HG03045 (cell line): ENCODE results near the gene RFESD.
"Not testable (repeated sequence)": the region's sequence is repeated elsewhere in the genome, so short reads cannot be mapped to it uniquely, and the experiment has no call there.

ENCODE experiments used
- ATAC-seq: cut with Tn5 transposase; IDR thresholded peaks from one replicate; pipeline ENCODE4 v1.9.1; 2021; ENCODE audit warnings: mild to moderate bottlenecking, moderate library complexity; ENCODE audit not compliant: unreplicated experiment

The RFESD gene

DNA sequence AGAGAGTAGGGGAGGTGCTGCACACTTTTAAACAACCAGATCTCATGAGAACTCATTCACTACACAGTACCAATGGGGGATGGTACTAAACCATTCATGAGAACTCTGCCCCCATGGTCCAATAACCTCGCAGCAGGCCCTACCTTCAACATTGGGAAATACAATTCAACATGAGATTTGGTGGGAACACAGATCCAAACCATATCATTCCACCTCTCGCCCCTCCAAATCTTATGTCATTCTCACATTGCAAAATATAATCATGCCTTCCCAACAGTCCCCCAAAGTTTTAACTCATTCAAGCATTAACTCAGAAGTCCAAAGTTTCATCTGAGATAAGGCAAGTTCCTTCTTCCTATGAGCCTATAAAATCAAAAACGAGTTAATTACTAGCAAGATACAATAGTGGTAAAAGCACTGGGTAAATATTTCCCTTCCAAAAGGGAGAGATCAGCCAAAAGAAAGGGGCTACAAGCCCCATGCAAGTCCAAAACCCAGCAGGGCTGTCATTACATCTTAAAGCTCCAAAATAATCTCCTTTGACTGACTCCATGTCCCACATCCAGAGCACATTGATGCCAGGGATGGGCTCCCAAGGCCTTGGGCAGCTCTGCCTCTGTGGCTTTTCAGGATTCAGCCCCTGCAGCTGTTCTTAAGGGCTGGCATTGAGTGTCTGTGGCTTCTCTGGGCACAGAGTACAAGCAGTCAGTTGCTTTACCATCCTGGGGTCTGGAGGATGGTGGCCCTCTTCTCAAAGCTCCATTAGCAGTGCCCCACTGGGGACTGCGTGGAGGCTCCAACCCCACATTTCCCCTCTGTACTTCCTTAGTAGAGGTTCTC lies 18.4 kb upstream of the RFESD start:
- no peak for ATAC-seq

DNA sequence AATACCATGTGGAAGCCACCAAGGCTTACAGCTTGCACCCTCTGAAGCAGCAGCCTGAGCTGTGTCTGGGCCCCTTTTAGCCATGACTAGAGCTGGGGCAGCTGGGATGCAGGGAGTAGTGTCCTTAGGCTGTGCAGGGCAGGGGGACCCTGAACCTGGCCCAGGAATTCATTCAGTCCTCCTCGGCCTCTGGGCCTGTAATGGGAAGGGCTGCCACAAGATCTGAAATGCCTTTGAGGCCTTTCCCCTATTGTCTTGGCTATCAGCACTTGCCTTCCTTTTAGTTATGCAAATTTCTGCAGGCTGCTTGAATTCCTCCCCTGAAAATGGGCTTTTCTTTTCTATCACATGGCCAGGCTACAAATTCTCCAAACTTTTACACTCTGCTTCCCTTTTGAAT lies 17.6 kb upstream of the RFESD start:
- no peak for ATAC-seq

DNA sequence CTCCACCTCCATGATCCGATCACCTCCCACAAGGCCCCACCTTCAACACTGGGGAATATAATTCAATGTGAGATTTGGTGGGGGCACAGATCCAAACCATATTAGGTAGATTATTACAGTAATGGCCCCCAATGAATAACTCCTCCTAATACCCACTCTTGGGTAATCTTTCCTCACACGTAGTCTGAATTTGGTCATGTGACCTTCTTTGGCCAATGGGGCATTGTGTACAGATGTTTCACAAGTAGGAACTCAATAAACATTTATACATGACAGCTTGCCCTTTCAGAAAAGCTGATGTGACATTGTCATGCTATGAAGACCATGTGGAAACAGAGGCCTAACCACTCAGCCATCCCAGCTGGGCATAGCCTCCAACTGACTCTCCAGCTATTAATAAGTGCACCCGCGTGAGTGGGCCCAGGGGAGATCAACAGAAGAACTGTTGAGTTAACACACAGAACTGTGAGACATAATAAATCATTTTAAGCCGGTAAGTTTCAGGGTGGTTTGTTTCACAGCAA lies 16.1 kb upstream of the RFESD start:
- no peak for ATAC-seq

DNA sequence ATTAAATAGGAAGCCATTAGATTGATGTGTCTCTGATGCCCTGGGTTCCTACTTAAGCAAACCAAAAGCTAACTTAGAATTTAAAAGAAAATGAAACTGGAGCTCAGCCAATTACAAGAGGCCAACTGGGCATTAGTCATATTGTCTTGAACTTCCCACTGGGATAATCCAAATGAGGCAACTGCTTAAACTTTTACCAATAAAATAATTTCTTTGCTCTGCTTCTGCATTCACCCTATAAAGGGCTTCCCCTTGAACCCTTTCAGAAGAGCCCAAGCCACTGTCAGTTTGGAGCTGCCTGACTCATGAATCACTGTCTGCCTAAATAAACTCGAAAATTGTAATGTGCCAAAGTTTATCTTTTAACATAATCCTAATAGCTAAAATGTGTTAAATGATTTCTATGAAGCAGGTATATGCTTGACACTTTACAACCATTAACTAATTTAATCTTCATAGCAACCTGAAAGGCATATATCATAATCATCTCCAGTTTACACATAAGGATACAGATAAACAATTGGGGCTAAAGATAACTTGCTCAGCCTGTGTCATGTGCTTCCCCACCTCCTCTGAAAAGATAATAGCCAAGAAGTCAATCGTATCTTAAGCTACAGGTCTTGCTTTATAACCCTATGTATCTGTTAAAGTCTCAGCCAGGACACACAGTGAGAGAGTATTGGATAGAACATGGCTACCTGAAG lies 15.2 kb upstream of the RFESD start:
- no peak for ATAC-seq

DNA sequence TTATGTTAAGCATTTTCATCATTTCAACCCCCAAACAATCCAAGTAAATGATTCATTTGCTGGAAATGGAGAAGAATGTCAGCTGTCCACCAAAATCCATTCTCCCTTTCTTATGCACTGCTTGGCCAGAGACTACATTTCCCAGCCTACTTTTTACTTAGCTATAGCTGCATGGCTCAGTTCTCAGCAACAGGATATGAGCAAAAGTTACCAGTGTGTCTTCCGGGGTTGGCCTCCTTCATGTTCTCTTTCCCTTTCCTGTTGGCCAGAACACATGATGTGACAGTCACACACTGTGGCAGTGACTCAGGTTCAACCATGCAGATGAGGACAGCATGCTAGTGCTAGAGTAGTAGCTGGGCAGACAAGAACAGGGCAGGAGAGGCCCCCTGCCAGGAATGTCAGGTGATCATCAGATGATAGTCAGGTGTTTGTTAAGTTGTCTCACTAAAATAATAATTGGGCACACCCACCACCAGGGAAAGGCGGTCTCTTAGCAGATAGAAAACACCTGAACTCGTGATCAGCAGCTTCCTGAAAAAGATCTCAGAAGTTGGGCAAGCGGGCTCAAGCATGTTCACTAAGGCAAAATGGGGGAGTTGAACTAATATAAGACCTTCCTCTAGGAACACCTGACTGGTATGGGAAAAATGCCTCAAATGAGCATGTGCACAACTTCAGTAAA lies 14.4 kb upstream of the RFESD start:
- ATAC-seq: peak; percentile 43

DNA sequence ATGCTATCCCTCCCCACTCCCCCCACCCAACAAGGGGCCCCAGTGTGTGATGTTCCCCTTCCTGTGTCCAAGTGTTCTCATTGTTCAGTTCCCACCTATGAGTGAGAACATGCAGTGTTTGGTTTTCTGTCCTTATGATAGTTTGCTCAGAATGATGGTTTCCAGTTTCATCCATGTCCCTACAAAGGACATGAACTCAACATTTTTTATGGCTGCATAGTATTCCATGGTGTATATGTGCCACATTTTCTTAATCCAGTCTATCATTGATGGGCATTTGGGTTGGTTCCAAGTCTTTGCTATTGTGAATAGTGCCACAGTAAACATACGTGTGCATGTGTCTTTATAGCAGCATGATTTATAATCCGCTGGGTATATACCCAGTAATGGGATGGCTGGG lies 13.6 kb upstream of the RFESD start:
- ATAC-seq: not testable (repeated sequence)

DNA sequence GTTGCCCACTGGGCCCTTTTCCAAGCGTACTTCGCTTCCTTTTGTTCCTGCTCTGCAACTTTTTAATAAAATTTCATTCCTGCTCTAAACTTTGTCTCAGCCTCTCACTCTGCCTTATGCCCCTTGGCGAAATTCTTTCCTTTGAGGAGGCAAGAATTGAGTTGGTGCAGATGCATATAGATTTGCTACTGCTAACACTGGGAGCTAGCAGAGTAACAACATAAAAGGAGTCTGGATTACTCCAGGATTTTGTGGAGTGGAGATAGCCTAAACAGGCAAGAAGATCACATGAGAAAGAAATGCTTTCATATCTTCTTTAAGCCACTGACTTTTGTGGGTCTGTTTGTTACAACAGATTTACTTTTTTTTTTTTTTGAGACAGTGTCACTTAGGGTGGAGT lies 12.9 kb upstream of the RFESD start:
- ATAC-seq: no peak

DNA sequence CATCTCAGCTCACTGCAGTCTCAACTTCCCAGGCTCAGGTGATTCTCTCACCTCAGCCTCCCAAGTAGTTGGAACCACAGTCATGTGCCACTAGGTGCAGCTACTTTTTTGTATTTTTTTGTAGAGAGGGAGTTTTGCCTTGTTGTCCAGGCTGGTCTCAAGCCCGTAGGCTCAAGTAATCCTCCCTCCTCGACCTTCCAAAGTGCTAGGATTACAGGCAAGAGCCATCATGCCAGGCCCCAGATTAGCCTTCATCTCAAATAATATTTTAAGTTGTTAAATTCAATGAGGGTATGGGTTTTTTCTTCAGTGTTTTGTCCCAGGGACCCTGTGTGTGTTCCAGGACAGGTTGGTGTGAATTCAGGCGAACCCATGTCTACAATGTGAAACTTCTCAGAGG lies 12.5 kb upstream of the RFESD start:
- ATAC-seq: no peak

DNA sequence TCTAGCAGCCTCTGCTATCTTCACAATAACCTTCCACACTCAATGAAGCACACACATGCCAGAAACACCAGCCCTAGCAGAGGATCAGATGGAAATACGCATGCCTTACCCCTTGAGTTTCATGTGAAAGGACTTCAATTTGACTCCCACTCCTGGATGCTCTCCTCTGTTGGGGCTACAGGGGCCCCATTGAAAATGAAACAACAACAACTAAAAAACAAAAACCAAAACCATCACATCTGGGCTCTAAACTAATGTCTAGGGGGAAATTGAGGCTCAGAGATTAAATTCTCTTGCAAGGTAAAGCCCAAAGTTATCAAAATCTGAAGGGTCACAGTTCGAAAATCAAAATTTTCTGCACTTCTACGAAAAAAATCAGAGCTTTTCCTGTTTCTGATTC lies 7.9 kb upstream of the RFESD start:
- no peak for ATAC-seq

DNA sequence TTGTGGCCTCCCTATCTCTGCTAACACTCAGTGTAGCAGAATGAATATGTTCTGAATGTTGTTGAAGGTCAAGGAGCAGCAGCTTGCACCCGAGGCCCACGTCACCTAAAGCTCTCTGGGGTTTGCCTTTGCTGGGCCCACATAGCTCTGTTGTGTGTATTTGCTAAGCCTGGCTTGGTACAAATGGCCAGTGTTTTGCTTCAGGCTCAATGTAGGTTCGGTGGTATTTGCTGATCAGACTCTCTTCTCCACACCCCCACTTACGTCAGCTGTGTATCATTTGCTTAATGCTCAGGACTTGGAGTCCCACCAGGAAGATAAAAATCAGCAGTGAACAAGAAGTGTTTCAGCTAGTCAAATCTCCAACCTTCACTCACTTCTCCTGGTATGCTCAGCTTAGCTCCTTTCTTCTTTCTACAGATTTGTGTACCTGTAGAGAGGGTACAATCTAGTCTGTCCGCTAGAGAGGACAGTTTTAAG lies 4.8 kb upstream of the RFESD start:
- ATAC-seq: no peak

DNA sequence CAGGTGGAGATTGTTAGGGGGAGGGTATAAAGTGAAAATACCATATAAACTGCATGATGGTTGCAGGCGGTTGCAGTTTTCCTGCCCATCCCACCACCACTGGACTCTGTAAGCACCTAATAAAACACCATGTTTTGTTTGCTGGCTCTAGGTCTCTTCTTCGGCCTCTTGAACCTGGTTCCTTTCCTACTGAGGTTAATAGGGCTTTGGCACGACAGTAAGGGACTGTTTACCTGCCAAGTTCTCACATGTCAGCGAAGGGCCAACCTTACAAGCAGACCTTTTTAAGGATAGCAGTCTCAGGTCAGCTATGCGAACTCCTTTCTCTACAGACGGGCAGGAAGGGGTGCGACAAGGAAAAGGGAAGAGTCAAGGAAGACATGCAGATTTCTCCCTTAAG lies 3.4 kb upstream of the RFESD start:
- ATAC-seq: no peak

DNA sequence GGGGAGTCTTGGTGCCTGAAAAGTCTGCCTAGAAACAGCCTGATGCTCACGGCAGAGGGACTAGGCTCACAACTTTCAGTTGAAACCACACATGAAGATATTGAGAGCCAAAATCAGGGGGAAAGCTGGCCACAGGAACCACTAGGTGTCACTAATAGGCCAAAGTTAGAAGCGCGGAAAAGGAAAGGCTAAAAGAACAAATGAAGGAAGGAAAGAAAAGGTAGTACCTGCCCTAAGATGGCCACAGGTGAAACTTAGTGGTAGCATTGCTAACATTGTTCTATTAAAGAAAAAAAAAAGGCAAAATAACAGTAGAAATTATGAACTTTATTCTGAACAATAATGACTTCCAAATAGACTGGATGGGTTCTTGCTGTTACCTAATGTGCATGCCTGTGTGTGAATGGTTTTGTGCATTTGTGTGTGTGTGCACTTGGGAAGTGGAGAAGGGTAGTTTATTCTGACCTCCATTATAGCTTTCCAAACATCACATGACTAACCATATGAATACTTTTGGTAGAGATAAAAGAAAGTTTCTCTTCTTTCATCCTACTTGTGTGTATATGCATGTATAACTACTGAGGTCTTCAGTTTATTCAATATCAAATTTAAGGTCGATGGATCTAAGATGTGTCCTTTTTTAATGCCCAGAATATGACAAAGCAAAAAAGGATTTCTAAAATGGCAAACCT lies 2.1 kb upstream of the RFESD start:
- ATAC-seq: peak; percentile 32

DNA sequence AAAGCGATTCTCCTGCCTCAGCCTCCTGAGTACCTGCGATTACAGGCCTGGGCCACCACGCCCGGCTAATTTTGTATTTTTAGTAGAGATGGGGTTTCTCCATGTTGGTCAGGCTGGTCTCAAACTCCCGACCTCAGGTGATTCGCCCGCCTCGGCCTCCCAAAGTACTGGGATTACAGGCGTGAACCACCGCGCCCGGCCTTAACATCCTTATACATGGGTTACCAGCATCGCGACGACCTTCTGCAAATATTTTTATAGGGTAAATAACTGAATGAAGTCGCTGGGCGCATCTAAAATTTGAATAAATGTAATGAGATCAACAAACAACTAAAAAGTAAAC lies 380 bp upstream of the RFESD start:
- not testable (repeated sequence) for ATAC-seq

DNA sequence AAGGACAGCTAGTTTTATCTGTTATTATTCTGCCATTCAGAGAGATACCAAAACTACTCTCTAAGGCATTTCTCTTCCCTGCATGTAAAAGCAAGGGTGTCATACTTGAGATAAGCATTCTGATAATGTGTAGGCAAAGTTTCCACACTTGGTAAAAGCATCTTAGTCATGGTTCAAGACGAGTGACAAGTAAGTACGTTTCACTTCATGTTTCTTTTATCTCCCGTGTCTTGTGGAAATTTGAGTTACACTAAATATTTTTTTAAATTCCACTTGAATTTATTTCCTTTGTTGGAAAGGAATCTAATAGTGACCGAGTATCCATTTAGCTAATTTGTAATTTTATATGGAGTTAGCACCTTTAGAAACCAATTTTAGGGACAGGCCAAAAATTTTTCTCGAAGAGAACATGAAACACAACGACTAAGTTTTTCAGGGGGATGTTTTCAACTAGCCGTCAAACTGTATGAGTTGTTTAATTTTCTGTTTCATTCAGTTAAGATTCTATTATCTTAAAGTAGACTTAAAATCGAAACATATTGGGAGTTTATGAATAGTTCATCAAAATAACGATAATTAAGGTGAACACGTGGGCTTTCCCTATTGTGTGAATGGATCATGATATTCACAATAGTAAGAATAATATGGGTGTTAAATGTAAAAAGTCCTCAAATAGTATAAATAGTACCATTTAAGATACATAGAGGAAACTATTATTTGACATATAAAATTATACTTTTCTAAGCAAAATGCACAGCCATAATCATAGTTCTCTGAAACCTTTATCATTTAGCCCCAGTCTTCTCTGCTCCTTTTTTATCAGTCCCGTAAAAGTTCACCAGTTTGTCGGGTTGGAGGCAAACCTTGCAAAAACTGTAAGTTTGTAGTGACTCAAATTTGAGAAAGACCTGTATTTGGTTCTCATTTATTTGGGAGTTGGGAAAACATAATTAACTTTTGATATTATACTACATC lies 1.6 kb downstream of the RFESD start:
- ATAC-seq: no peak

DNA sequence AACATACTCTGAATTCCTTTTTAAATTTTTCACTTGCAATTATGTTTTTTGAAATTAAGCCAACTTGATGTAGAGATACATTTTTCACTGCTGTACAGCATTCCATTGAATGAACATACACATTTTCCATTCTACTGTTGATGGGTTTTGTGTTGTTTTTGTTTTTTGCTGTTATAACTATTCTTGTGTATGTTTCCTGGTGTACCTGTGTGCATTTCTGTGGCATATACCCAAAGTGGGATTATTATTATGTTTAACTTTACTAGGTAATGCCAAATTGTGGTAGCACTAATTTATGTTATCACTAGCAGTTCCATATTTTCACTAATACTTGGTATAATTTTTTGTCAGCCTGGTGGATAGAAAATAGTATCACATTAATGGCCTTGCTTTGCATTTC lies 2.7 kb downstream of the RFESD start:
- ATAC-seq: no peak

DNA sequence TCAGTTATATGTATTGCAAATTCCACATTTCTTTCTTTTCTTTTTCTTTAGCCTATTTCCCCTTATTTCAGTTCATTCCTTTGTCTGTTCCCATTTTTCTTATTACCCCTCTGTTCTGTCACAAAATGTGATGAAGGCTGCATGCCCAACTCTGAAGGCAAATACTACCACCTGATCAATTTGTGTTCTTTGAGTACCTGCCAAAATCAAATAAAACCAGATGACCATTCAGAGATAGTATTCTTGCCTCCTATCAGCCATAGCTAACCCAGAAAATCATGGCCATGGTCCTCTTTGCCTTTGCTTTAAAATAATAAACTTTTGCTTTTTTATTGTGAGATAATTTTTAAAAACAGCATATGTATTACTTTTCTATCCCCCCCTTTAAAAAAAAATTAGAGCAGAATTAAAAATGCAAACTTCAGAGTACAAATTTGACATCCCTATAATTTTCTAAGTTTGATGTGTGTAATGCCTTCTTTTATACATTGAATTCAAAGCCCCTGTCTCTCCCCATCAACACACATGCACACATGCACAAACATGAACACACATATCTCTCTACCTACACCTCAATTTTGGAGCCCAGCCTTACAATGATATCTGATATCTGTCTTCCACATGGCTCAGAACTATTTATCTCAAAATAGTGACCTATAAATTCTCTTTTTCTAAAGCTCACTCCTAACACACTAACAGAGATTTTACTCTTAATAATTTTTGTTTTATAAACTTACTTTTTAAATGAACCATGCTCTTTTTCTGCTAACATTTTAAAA lies 3.5 kb downstream of the RFESD start:
- ATAC-seq: no peak

DNA sequence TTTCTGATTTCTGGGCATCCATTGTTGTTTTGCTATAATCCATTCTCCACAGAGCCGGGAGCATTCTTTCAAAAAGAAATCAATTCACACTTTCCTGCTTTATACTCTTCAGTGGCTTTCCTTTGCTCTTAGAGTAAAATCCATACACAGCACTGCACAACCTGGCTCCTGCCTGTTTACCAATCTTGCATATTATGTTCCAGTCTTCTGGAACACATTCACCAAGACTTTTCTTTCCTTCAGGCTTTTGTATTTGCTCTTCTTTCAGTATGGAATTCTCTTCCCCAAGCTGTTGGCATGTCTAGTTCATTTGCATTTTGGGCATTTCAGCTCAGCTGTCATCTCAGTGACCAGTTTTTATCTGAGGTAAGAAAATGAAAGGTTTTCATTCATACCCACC lies 6.3 kb downstream of the RFESD start:
- ATAC-seq: no peak

DNA sequence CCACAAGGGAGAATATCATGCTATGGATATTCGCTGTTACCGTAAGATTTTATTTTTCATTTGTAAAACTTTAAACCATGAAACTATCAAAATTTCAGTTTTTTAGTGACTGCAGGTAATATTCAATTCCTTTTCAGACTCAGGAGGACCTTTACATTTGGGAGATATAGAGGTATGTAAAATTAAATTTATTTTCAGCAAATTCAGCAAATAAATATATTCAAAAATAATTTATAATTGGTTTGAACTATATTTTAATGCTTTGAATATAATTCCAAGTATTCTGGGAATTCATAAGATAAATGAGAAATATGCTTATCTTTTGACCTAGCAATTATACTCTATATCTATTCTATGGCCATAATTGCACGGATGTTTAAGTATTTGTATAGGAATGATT lies 7.6 kb downstream of the RFESD start:
- ATAC-seq: no peak

DNA sequence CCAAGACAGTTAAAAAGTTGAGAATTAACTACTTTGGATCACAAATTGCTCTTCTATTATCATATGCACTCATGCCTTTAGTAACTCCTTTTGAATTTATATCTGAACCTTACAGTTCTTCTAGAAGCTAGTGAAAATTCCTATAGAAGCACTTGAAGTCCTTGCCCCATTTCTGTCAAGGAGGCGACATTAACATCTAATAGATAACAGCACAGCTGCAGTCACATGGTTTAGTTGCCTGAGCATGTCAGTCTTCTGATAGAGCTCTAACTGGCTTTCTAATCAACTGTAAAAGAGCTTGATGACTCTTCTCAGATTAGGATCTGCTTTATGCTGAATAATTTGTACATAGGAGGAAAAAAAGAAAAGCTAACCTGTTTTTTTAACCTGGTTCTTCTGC lies 9.0 kb downstream of the RFESD start:
- no peak for ATAC-seq
